H1 (cell line): ENCODE data around the gene UCHL5. TPM values are rescaled to one million over a fixed set of nuclear protein-coding genes. Genes with fewer than 3 reads are reported as not detected.

ENCODE experiments used
- CTCF ChIA-PET: fragments of 300-600 bp; sonication (Branson Sonifier 250); formaldehyde crosslinking; loops from one replicate; lab custom pipeline; 2021; ENCODE audit not compliant: partially characterized antibody; lab: Charles Lee
- POLR2A ChIA-PET: fragments of 300-600 bp; sonication (Branson Sonifier 250); formaldehyde crosslinking; loops from one replicate; lab custom pipeline; 2021; ENCODE audit warnings: inconsistent platforms; ENCODE audit not compliant: partially characterized antibody; lab: Charles Lee
- DNase-seq, 2 experiments: peaks; one replicate each; pipeline versions ENCODE4 v3.0.0 to v3.0.0-alpha.2; 2010 to 2022; ENCODE audit warnings: low spot score in 2 of 2, low read depth in 1 of 2, mixed read lengths in 1 of 2
- FAIRE-seq: peaks from 2 replicates; lab custom pipeline; 2011; peaks lifted over from hg19 to GRCh38; lab: Jason Lieb, UNC
- H2AFZ ChIP-seq: 2 replicates; pipeline ENCODE4 v1.8.1; 2012; ENCODE audit warnings: low read length, inconsistent platforms
- H2AK5ac ChIP-seq: 2 replicates; pipeline ENCODE4 v1.6.1; 2013; ENCODE audit warnings: low read depth, low read length
- H2BK120ac ChIP-seq: replicated peaks from 2 replicates; pipeline ENCODE3; 2013; ENCODE audit warnings: low read depth, low read length, inconsistent platforms
- H2BK12ac ChIP-seq: 2 replicates; pipeline ENCODE4 v1.6.1; 2013; ENCODE audit warnings: low read depth, low read length
- H2BK15ac ChIP-seq: 2 replicates; pipeline ENCODE4 v1.6.1; 2013; ENCODE audit warnings: low read length
- H2BK20ac ChIP-seq: 2 replicates; pipeline ENCODE4 v1.6.1; 2013; ENCODE audit warnings: low read length
- H2BK5ac ChIP-seq: 2 replicates; pipeline ENCODE4 v1.6.1; 2013; ENCODE audit warnings: low read depth, low read length
- H3K14ac ChIP-seq: 2 replicates; pipeline ENCODE4 v1.6.1; 2013; ENCODE audit warnings: inconsistent platforms; ENCODE audit not compliant: insufficient read length
- H3K18ac ChIP-seq: 2 replicates; pipeline ENCODE4 v1.6.1; 2013; ENCODE audit warnings: low read length; ENCODE audit errors: extremely low read depth
- H3K23ac ChIP-seq: 2 replicates; pipeline ENCODE4 v1.6.1; 2013; ENCODE audit warnings: inconsistent platforms; ENCODE audit not compliant: insufficient read length
- H3K23me2 ChIP-seq: 2 replicates; pipeline ENCODE4 v1.6.1; 2013; ENCODE audit warnings: low read depth, low read length
- H3K27ac ChIP-seq: 2 replicates; pipeline ENCODE4 v1.6.1; 2011; ENCODE audit warnings: low read depth, low read length, inconsistent platforms
- H3K27me3 ChIP-seq, 4 experiments: replicated peaks in 1 of 4; 1 replicate in 1 of 4; 2 replicates in 3 of 4; pipeline versions ENCODE4 v1.6.1 to v1.8.1; 2011 to 2013; ENCODE audit warnings: low read length in 3 of 4, mild to moderate bottlenecking in 3 of 4, inconsistent platforms in 2 of 4, mixed read lengths in 2 of 4, moderate library complexity in 1 of 4; ENCODE audit not compliant: control insufficient read depth in 3 of 4, insufficient read depth in 3 of 4; ENCODE audit errors: extremely low read depth in 1 of 4
- H3K36me3 ChIP-seq, 4 experiments: 2 replicates each; pipeline versions ENCODE4 v1.6.1 to v1.8.1; 2011 to 2013; ENCODE audit warnings: mild to moderate bottlenecking in 4 of 4, low read length in 3 of 4, moderate library complexity in 2 of 4, control low read depth in 1 of 4, inconsistent platforms in 1 of 4; ENCODE audit not compliant: insufficient read depth in 4 of 4, control insufficient read depth in 2 of 4
- H3K4ac ChIP-seq: replicated peaks from 2 replicates; pipeline ENCODE3; 2013; ENCODE audit warnings: low read length, low read depth, mixed read lengths, inconsistent platforms; ENCODE audit not compliant: insufficient read length
- H3K4me1 ChIP-seq, 4 experiments: replicated peaks in 1 of 4; 1 replicate in 1 of 4; 2 replicates in 3 of 4; pipeline versions ENCODE4 v1.6.1 to v1.8.1; 2011 to 2013; ENCODE audit warnings: low read length in 3 of 4, inconsistent platforms in 2 of 4, mixed read lengths in 1 of 4; ENCODE audit not compliant: insufficient read depth in 4 of 4, control insufficient read depth in 3 of 4
- H3K4me2 ChIP-seq, 2 experiments: 2 replicates each; pipeline versions ENCODE4 v1.6.1 to v1.8.1; 2011 to 2013; ENCODE audit warnings: low read depth in 2 of 2, low read length in 2 of 2, control low read depth in 1 of 2, inconsistent platforms in 1 of 2, mild to moderate bottlenecking in 1 of 2; ENCODE audit not compliant: insufficient read depth in 1 of 2
- H3K4me3 ChIP-seq, 4 experiments: fragments of 200-600, 300-600 bp in 1 of 4; sonication (generic), shearing (Covaris generic), sonication (Bioruptor Twin) in 1 of 4; 2 replicates each; pipeline versions ENCODE4 v1.5.1 to v1.8.1; 2011 to 2016; ENCODE audit warnings: low read length in 4 of 4, low read depth in 3 of 4, control low read depth in 2 of 4, inconsistent platforms in 2 of 4, mild to moderate bottlenecking in 2 of 4, mixed read lengths in 1 of 4, moderate library complexity in 1 of 4; ENCODE audit not compliant: insufficient read depth in 2 of 4; ENCODE audit errors: extremely low read depth in 1 of 4
- H3K56ac ChIP-seq: replicated peaks from 2 replicates; pipeline ENCODE3; 2013; ENCODE audit warnings: low read depth, mild to moderate bottlenecking, mixed read lengths, low read length, inconsistent platforms; ENCODE audit not compliant: insufficient read length
- H3K79me1 ChIP-seq: 2 replicates; pipeline ENCODE4 v1.6.1; 2013; ENCODE audit warnings: low read depth, low read length, control low read depth
- H3K79me2 ChIP-seq, 2 experiments: 2 replicates each; pipeline versions ENCODE4 v1.6.1 to v1.8.1; 2012 to 2013; ENCODE audit warnings: low read length in 2 of 2, mild to moderate bottlenecking in 2 of 2, inconsistent platforms in 1 of 2; ENCODE audit not compliant: insufficient read depth in 2 of 2, control insufficient read depth in 1 of 2
- H3K9ac ChIP-seq, 4 experiments: replicated peaks in 1 of 4; 1 replicate in 1 of 4; 2 replicates in 3 of 4; pipeline versions ENCODE4 v1.6.1 to v1.8.1; 2011 to 2013; ENCODE audit warnings: low read depth in 3 of 4, low read length in 3 of 4, control low read depth in 2 of 4, mild to moderate bottlenecking in 2 of 4, moderate library complexity in 2 of 4, inconsistent platforms in 1 of 4; ENCODE audit errors: extremely low read depth in 1 of 4
- H3K9me3 ChIP-seq, 2 experiments: 2 replicates each; pipeline versions ENCODE4 v1.6.1 to v1.8.1; 2012 to 2013; ENCODE audit warnings: mild to moderate bottlenecking in 2 of 2, moderate library complexity in 2 of 2, control low read depth in 1 of 2, inconsistent platforms in 1 of 2, low read depth in 1 of 2, low read length in 1 of 2, mixed read lengths in 1 of 2; ENCODE audit not compliant: insufficient read depth in 2 of 2
- H4K20me1 ChIP-seq, 2 experiments: replicated peaks in 1 of 2; 2 replicates each; pipeline versions ENCODE3 to v1.8.1; 2011 to 2013; ENCODE audit warnings: inconsistent platforms in 2 of 2, low read length in 2 of 2, mild to moderate bottlenecking in 1 of 2; ENCODE audit not compliant: insufficient read depth in 2 of 2, control insufficient read depth in 1 of 2
- H4K5ac ChIP-seq: 2 replicates; pipeline ENCODE4 v1.6.1; 2013; ENCODE audit warnings: low read length, low read depth, mixed read lengths, inconsistent platforms; ENCODE audit not compliant: insufficient read length
- H4K8ac ChIP-seq: 2 replicates; pipeline ENCODE4 v1.8.0; 2013; ENCODE audit warnings: mild to moderate bottlenecking, moderate library complexity, low read length, inconsistent platforms; ENCODE audit not compliant: insufficient read depth; ENCODE audit errors: extremely low read depth
- H4K91ac ChIP-seq: replicated peaks from 2 replicates; pipeline ENCODE3; 2013; ENCODE audit warnings: low read length, mixed read lengths, inconsistent platforms; ENCODE audit not compliant: insufficient read length
- ATF3 ChIP-seq: IDR thresholded peaks from 2 replicates; pipeline ENCODE4 v1.6.1; 2011; ENCODE audit warnings: low read depth, mild to moderate bottlenecking, low read length; ENCODE audit not compliant: insufficient read depth
- BACH1 ChIP-seq: IDR thresholded peaks from 2 replicates; pipeline ENCODE4 v1.6.1; 2012; ENCODE audit warnings: low read length, improper control_type of control experiment
- BCL11A ChIP-seq, 2 experiments: IDR thresholded peaks; one replicate each; pipeline ENCODE4 v1.6.1; 2011; ENCODE audit warnings: low read depth in 2 of 2, low read length in 2 of 2, mild to moderate bottlenecking in 2 of 2
- JUND ChIP-seq: IDR thresholded peaks from 2 replicates; pipeline ENCODE4 v1.6.1; 2011; ENCODE audit warnings: mild to moderate bottlenecking, improper control_type of control experiment, low read length
- KDM5A ChIP-seq: fragments of 200-600 bp; IDR thresholded peaks from 2 replicates; pipeline ENCODE4 v1.7.1; 2012; ENCODE audit warnings: mild to moderate bottlenecking, low read length, inconsistent platforms, mixed read lengths
- TBP ChIP-seq: IDR thresholded peaks from 2 replicates; pipeline ENCODE4 v1.6.1; 2011; ENCODE audit warnings: low read depth, low read length, improper control_type of control experiment
- WGBS, 2 experiments: shearing (Covaris generic) in 1 of 2; methylation state at CpG; one replicate each; pipeline versions ENCODE4 v1.1.6 to v1.1.7; 2013 to 2015; ENCODE audit warnings: low lambda C conversion rate in 2 of 2, mixed read lengths in 2 of 2, inconsistent platforms in 1 of 2, low coverage in 1 of 2, missing lambda C conversion rate in 1 of 2; ENCODE audit not compliant: insufficient replicate concordance in 2 of 2, insufficient coverage in 1 of 2, insufficient read length in 1 of 2; ENCODE audit errors: extremely low coverage in 1 of 2, missing lambda C conversion rate in 1 of 2; 5-methylcytosine and 5-hydroxymethylcytosine counted together
- polyA plus RNA-seq, 7 experiments: library from polyadenylated mRNA; depleted of rRNA in 3 of 7; stranded (reverse) in 5 of 7; unstranded in 2 of 7; fragments of >200 nt in 5 of 7; fragments of 200-250 nt in 2 of 7; gene quantifications; 1 replicate in 5 of 7; 2 replicates in 1 of 7; 4 replicates in 1 of 7; pipeline versions ENCODE4 v1.2.1 to v1.2.3, GENCODE V29; 2011 to 2013; ENCODE audit warnings: missing spikeins in 2 of 7, mixed read lengths in 2 of 7
- total RNA-seq: library from RNA; stranded (reverse); fragmentation: NEBNext Ultra II Directional; extraction: Animal tissue kit (Norgen Biotek cat#: 25700); gene quantifications from 2 replicates; pipeline ENCODE4 v1.2.1, GENCODE V29; 2021

The UCHL5 gene
- total and polyA plus RNA-seq, 2 of the 8 experiments (the other 6 are each of a cell fraction or from before 2014, with no cell fraction given): 12.0 to 40.0 TPM

DNA sequence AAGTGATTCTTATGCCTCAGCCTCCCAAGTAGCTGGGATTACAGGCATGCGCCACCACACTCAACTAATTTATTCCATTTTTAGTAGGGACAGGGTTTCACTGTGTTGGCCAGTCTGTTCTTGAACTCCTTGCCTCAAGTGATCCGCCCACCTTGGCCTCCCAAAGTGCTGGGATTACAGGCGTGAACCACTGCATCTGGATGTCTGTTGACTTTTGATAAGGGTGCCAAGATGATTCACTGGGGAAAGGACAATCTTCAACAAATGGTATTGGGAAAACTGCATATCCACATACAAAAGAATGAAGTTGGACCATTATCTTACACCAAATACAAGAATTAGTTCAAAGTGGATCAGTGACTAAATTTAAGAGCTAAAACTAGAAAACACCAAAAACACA, 20.0 kb upstream of the UCHL5 start:
- Histone ChIP-seq H4K5ac (no peak overlapping the region), H3K4me3 (no peak overlapping the region), H3K4ac (no peak overlapping the region), H2AK5ac (no peak overlapping the region), H4K8ac (no peak overlapping the region), H3K27me3 (no peaks in the 10 kb centered on the region), H3K14ac (no peak overlapping the region), H2BK5ac (no peak overlapping the region), H4K91ac (no peak overlapping the region), H3K4me2 (no peak overlapping the region), H3K79me2 (peaks cover 0 to 10% of the 10 kb centered on the region in 2 experiments; a peak in 1 of 4 replicates), H2AFZ (no peak overlapping the region), H4K20me1 (peaks cover 0 to 2% of the 10 kb centered on the region in 2 experiments), H2BK12ac (no peak overlapping the region), H2BK20ac (no peak overlapping the region), H2BK15ac (no peak overlapping the region), H3K79me1 (peaks cover 2% of the 10 kb centered on the region; the same call in 1 of the 2 replicates), H3K36me3 (peaks cover 0 to 66% (median 28%) of the 10 kb centered on the region in 4 experiments; a peak in 7 of 8 replicates), H3K18ac (no peak overlapping the region), H3K27ac (no peak overlapping the region), H3K23me2 (no peaks in the 10 kb centered on the region), H3K56ac (no peak overlapping the region), H3K9ac (no peak overlapping the region), H2BK120ac (no peak overlapping the region), H3K23ac (no peak overlapping the region), H3K9me3 (no peaks in the 10 kb centered on the region), H3K4me1 (no peaks in the 10 kb centered on the region)
- FAIRE-seq: no peak
- ChIA-PET CTCF (interaction anchor here (1.1 kb wide), 1 partner anchor 8 kb away, joined by 3 read pairs; no protein-coding TSS in a partner anchor), POLR2A (no interaction called here)
- TF ChIP-seq TBP (no peak), BCL11A (IDR thresholded peaks at IDR 0.05; ENCODE audit: low read depth in 2 of 2, low read length in 2 of 2) (no peak), KDM5A (no peak), JUND (no peak), ATF3 (no peak), BACH1 (no peak)
- no peak for DNase-seq
- 89% methylated on average over 3 of the region's 3 CpGs; no CpG with 5 or more reads in 1 of the 2 experiments for WGBS, 2 experiments
